Measurements from ENCODE around the gene ZBTB44.
"Not testable (repeated sequence)": the region's sequence is repeated elsewhere in the genome, so short reads cannot be mapped to it uniquely, and the experiment has no call there.

ZBTB44 gene

DNA sequence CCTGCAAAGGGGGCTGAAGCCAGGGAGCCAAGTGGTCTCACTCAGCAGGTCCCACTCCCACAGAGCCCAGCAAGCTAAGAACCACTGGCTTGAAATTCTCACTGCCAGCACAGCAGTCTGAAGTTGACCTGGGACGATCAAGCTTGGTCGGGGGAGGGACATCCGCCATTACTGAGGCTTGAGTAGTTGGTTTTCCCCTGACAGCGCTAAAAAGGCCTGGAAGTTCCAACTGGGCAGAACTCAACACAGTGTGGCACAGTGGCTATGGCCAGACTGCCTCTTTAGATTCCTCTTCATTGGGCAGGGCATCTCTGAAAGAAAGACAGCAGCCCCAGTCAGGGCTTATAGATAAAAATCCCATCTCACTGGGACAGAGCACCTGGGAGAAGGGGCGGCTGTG is 64.8 kb downstream of the ZBTB44 start:
- not testable (repeated sequence) for DNase-seq (ENCODE audit: low read depth in 2 of 2)

GRCh38 chr11:130249371-130249770 is 65.3 kb downstream of the ZBTB44 start:
- no peak for DNase-seq (ENCODE audit: low read depth in 2 of 2)

- DNase-seq (ENCODE audit: low read depth in 2 of 2) = no peak
These were observed 67.4 kb downstream of the ZBTB44 start for GRCh38 chr11:130247319-130247718.

DNA sequence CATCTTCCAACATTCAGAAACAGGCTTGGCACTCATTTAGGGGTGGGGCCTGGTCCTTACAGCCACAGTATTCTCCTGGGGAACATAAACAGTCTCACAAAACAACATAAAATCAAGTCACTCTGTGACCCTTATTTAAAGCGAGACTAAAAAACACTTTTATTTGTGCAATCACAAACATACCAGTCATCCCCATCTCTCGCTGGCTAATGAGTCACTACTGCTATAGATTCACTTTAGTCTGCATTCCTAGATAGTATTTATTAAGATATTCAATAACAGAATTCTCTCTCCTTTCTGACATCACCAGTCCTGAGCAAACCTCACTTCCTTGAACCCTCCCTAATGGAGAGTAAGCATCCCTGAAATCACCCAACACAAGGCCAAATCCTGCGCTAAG is 68.0 kb downstream of the ZBTB44 start:
- DNase-seq (ENCODE audit: low read depth in 2 of 2) = no peak

- DNase-seq (ENCODE audit: low read depth in 2 of 2) = no peak
These were observed 68.4 kb downstream of the ZBTB44 start for GRCh38 chr11:130246270-130246669.

DNA sequence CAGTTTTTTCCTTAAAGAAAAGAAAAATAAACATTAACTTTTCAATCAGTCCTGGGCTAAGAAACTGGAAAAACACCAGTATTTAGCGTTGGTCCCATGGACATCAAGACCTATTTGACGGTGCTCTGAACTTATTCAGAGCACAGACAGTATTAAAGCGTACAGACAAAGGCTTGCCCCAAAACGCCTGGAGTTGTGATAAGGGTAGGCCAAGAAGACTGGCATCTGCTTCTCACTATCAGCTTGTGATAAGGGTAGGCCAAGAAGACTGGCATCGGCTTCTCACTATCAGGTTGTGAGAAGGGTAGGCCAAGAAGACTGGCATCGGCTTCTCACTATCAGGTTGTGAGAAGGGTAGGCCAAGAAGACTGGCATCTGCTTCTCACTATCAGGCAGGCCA is 69.3 kb downstream of the ZBTB44 start:
- DNase-seq (ENCODE audit: low read depth in 2 of 2) = not testable (repeated sequence)

- DNase-seq (ENCODE audit: low read depth in 2 of 2) = no peak
These were observed 69.9 kb downstream of the ZBTB44 start for GRCh38 chr11:130244848-130245247.

DNA sequence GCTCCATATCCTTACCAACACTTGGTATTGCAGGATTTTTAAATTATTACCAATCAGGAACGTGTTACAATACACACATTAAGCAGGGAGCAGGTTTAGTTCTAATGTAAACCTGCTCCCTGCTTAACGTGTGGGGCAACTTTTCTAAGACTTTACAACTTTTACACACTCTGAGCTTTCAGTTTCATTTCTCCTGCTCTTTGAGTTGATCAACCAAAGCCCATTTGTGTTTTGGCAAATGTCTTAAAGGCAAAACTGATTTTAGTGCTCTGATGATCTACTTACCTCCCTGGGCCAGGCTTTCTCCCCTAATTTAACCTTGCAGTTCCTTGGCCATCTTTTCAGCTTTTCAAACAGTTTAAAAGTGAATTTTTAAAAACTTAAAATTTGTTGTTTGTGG is 70.9 kb downstream of the ZBTB44 start:
- DNase-seq (ENCODE audit: low read depth in 2 of 2) = no peak

DNA sequence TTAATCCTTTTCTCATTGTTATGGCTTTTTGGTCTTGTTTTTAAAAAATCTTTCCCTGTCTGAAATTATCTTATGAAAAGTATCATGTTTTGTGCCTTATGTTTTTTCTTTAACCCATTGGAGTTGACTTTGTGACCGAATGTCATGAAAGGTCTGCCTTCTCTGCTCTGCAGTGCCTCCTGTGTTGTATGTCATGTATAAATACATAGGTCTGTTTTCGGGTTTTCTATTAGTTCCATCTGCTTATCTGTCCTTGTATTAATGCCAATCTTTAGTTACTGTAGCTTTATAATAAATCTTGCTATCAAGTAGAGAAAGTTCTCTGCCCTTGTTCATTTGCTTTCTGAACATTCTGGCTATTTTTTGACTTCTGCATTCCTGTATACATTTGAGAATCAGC is 73.0 kb downstream of the ZBTB44 start:
- DNase-seq (ENCODE audit: low read depth in 2 of 2) = no peak

DNA sequence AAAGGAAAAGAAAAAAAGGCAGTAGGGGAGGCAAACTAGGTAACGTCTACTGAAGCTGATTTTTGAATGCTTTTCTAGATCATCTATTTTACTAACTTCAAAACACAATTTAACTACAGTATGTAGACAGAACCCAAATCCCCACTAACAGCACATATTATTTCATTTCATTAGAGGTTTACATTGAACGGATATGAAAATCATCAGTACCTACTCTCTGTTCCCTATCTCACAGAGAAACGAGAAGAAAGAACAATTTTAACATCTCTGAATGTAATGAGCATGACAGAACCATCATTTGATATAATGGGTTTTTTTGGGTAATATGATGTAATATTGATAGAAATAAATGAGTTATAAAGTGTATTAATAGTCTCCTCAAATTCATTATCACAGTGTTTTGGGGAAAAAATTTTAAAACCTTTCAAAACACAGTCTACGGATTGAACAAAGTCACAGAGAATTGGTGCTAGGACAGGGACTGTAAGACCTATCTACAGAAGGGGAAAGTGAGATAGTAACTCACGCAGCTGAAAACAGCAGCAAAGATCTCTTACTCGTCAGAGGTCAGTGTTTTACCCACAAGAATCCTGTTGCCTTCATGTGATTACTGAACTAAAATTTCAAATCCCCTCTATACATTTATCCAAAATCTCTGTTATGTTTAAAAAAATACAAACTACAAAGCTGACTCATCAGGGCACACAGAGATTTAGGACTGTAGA is 77.3 kb downstream of the ZBTB44 start:
- no peak for DNase-seq (ENCODE audit: low read depth in 2 of 2)

DNA sequence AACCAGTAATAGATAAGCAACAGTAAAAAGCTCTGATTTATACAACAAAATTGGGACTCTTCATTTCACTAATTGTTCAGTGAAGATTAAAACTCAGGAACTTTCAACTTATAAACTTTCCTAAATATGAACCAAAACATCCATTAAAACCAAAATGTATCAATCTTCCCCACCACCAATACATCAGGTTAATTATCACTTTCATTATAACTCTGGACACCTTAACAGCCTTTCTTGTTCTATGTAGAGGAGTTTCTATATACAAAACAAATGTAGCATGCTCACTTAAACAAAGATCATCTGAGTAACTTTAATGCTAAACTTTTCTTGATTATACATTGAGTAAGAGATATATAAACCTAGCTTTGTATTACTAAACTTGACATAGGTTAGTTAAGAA is 80.4 kb downstream of the ZBTB44 start:
- no peak for DNase-seq (ENCODE audit: low read depth in 2 of 2)

- not testable (repeated sequence) for DNase-seq (ENCODE audit: low read depth in 2 of 2)
These were observed 80.8 kb downstream of the ZBTB44 start for GRCh38 chr11:130233888-130234287.

GRCh38 chr11:130233486-130233885 is 81.2 kb downstream of the ZBTB44 start:
- DNase-seq (ENCODE audit: low read depth in 2 of 2) = not testable (repeated sequence)

GRCh38 chr11:130227373-130227772 is 87.3 kb downstream of the ZBTB44 start:
- DNase-seq (ENCODE audit: low read depth in 2 of 2) = no peak

- DNase-seq (ENCODE audit: low read depth in 2 of 2) = no peak
These were observed 91.3 kb downstream of the ZBTB44 start for GRCh38 chr11:130223291-130223971.

DNA sequence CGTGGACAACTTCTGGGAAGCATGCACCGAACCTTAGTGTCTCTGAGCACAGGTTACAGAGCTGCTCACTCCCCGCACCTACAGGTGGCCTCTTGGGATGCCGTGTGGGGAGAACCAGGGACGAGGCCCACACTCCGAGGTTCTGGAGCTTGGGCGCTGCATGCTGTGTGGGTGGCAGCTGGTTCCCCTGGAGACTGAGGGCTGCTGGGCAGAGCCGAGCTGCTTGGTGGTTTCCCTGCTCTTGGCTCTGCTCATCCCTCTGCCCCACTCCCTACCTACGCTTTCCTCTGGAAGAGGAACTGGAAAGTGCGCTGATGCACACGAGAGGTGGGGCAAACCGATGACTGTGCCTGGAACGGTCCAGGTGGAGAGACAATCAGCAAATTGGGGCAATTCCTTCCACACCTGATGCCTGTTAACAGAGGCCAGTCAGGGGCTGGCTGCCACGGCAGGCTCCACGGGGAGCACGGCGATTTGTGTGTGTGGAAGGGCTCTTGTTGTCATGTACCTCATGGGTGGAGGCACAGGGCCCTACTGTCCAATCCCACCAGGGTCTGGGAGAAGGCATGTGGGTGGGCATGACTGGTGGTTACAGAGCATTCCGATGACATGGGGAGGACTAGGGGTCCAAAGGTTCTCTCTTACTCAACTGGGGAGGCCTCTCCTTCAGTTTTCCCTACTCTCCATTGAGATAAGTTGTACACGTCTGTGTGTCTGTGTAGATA is 94.2 kb downstream of the ZBTB44 start:
- DNase-seq (ENCODE audit: low read depth in 2 of 2) = no peak

- no peak for DNase-seq (ENCODE audit: low read depth in 2 of 2)
These were observed 95.6 kb downstream of the ZBTB44 start for GRCh38 chr11:130219148-130219547.

DNA sequence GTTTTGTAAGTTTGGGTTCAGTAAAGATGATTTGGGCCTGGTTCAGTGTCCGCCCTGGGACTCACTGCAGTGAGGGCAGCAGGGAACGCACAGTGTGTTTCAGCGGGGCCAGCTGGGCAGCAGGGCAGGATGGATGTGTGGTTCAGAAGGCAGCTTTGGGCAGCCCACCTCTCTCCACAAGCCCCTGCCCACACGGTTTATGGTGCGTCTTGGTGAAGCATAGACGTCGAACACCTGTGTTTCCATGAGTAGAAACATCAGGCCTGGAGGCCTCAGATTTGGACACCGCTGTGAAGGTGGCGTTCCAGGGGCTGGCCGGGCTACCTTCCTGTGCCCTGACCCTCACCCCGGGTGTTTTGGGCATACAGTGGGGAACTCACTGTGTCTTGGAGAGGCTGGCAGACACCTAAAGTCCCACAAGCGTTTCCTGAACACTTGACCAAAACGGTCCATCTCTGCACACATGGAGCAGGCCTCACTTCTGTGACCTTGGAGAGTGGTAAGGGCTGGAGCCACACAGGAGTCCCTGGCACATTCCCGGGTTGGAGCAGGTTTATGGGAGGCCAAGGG is 96.1 kb downstream of the ZBTB44 start:
- DNase-seq (ENCODE audit: low read depth in 2 of 2) = no peak

DNA sequence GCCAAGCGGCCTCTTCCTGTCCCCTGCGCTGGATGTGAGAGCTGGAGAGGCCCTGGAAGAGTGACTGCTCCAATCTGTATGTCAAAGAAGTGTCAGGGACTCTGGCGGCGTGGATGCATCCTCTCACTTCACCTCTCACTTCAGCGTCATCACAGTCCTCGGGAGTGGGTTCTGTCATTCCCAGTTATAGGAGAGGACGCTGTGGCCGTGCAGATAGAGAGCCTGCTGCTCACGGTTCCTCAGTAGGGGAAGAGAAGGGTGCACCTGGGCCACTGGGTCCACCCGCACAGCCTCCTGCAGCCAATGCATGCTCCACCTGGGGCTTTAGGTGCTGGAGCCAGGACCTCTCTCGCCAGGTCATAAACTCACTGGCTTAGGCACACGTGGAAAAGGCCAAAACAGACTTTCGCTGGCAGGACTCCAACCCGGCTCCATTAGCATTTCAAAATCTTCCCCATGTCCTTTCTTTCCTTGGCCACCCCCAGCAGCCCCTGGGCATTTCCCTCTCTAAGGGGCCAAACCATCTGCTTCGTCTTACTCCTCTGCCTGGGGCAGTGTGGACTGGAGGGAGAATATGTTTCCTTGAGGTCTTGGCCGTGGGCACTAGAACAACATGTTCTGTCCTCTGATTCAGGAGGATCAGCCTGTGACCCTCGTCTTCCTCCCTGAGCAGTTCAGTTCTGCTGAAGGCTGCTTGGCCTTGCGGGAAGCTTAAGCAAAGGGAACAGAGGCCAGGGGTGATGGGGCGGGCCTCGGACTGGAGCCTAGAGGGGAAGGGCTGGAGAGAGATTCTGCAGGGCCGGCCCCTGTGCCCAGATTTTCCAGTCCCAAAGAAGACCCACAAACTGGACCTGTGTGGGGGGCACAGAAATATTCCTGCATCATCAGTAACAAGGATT is 97.3 kb downstream of the ZBTB44 start:
- no peak for DNase-seq (ENCODE audit: low read depth in 2 of 2)

DNA sequence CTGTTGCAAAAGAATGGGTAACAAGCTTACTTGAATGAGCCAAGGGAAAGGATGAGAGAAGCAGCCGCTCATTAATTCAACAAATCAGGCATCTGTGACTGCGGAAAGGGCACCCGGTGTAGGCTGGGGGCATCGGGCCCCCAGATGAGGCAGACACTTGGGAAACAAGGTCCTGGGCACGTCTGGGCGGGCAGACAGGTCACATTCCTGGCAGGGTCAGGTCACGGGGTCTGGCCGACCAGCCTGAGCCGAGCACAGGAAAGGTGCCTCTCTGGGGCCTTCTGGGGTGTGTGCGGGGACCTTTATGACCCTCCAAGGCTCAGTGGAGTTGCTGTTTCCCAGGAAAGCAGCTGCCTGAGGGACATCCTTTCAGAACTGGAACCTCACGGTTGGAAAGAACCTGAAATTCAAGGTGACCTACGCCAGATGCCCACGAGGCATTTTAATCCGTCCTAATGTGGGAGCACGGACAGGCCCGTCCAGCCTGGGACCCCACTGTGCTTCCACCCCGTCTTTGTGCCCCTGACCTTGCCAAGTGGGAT is 98.1 kb downstream of the ZBTB44 start:
- no peak for DNase-seq (ENCODE audit: low read depth in 2 of 2)

DNA sequence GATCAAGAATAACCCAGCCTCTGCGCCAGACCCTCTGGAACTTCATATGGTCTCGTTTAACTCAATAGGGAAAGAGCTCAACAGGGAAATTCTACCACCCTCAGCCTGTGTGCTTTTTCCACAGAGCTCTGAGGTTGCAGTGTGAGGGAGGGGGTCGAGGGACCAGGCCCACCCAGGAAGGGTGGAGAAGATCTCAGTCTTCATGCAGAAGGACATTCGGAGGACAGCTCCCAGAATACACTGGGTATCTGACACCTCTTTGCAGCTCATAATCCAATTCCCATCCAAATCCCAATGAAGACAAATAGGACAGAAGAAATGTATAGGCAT is 98.5 kb downstream of the ZBTB44 start:
- no peak for DNase-seq (ENCODE audit: low read depth in 2 of 2)
